ENCODE data around the gene NBAS. TPM values are rescaled to one million over a fixed set of nuclear protein-coding genes. Genes with fewer than 3 reads are reported as not detected.

Gene NBAS
- polyA plus RNA-seq, 2 of the 4 experiments (the other 2 are of a cell fraction), result 16.7 to 34.9 TPM

DNA sequence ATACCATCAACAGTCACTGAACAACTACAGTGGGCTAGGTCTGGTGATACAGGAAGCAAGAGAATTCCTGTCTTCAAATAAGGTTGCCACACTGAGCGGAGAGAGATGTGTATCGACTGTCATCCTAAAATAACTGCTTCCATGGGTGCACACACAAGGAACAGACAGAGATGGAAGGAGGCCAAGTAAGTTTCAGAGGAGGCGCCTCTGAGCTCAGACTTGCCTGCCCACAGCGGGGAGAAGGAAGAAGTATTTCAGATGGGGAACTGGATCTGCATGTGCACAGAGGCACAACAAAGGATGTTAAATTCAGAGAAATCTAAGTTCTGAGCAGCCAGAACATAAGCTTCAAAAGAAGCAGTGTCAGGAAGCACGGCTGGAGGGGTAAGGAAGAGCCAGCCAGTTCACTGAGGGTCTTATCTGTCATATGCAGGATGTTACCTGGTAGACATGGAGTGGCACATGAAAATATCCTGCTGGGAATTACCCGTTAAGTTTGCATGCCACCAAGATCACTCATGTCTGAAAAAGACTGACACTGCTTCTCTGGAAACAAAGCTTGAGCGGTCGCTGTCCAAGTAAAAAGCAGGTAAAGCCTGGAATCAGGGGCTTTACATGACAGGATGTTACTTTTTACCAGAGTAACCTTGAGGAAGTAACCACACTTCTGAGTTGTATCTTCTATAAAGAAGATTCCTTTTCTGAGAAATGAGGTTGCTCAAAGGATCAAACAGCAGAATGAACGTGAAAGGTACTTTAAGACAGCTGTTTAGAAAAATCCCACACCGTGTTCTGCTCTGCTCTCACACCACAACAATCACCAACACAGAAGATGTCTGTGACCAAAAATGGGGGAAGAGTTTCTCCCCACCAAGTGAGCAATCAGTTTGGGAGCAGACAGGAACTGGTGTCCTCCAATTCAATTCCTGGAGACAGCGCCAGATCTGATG lies 260.2 kb downstream of the NBAS start:
- TF ChIP-seq RNF2 (IDR thresholded peaks at IDR 0.05; ENCODE audit: borderline replicate concordance, low read depth), result no peak
- TF ChIP-seq MYC (IDR thresholded peaks at IDR 0.05; ENCODE audit: borderline replicate concordance, low read length), result no peak
- no peak for TF ChIP-seq EHMT2 (IDR thresholded peaks at IDR 0.05; ENCODE audit: low read depth)
- TF ChIP-seq, protein P1, sequence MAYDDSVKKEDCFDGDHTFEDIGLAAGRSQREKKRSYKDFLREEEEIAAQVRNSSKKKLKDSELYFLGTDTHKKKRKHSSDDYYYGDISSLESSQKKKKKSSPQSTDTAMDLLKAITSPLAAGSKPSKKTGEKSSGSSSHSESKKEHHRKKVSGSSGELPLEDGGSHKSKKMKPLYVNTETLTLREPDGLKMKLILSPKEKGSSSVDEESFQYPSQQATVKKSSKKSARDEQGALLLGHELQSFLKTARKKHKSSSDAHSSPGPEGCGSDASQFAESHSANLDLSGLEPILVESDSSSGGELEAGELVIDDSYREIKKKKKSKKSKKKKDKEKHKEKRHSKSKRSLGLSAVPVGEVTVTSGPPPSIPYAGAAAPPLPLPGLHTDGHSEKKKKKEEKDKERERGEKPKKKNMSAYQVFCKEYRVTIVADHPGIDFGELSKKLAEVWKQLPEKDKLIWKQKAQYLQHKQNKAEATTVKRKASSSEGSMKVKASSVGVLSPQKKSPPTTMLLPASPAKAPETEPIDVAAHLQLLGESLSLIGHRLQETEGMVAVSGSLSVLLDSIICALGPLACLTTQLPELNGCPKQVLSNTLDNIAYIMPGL (CRISPR knock-in tag; IDR thresholded peaks at IDR 0.05; ENCODE audit: borderline replicate concordance), result no peak
- no peak for TF ChIP-seq SMC3 (IDR thresholded peaks at IDR 0.05)
- TF ChIP-seq, protein P2, sequence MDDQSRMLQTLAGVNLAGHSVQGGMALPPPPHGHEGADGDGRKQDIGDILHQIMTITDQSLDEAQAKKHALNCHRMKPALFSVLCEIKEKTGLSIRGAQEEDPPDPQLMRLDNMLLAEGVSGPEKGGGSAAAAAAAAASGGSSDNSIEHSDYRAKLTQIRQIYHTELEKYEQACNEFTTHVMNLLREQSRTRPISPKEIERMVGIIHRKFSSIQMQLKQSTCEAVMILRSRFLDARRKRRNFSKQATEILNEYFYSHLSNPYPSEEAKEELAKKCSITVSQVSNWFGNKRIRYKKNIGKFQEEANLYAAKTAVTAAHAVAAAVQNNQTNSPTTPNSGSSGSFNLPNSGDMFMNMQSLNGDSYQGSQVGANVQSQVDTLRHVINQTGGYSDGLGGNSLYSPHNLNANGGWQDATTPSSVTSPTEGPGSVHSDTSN (IDR thresholded peaks at IDR 0.05), result no peak
- TF ChIP-seq NFE2L2 (conservative IDR thresholded peaks at IDR 0.05; ENCODE audit: low read length), result no peak
- TF ChIP-seq GATA3 (IDR thresholded peaks at IDR 0.05; ENCODE audit: borderline replicate concordance), result no peak
- no peak for TF ChIP-seq POLR2A (IDR thresholded peaks at IDR 0.05; ENCODE audit: low read length)
- FAIRE-seq (no peak), DNase-seq (ENCODE audit: low read depth in 1 of 2, low spot score in 1 of 2) (no peak), ATAC-seq (no peak)
- Histone ChIP-seq H3K4me3 (no peak overlapping the region), H3K9me3 (no peaks in the 10 kb centered on the region), H3K4me2 (no peak overlapping the region), H3K4me1 (no peaks in the 10 kb centered on the region), H3K27ac (no peak overlapping the region)
- POLR2A ChIA-PET, result no interaction called here
- CTCF ChIA-PET, result no interaction called here
- WGBS (ENCODE audit: missing lambda C conversion rate), result 91% methylated on average over 11 of the region's 11 CpGs

DNA sequence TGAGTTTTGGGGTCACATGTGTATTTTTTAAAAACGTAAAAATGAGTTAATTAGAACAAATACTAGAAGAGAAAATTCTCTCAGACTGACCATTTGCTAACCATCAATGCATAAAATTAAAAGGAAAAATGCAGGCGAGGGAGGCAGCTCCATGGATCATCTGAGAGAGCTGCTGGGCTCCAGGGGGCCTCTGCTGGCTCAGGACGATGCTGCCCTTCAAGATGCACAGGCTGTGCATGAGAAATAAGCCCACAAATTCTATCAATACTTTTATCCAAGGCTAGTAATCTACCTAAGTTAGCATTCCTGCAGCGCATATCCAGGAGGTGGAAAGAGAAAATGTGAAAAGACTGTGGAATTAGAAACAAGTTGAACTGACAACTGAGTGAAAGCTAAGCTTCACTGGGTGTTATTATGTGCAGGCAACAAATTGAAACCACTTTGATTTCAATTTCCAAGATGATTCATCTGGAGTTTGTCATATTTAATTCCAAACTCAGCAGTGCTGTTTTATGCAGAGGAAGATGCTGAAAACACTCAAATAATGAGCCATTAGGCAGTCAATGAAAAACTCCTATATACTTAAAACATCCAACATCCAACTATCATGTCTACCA lies 261.1 kb downstream of the NBAS start:
- H3K9me3 ChIP-seq, result no peaks in the 10 kb centered on the region
- no peak for FAIRE-seq
- H3K27ac ChIP-seq, result no peak overlapping the region
- H3K4me1 ChIP-seq, result no peaks in the 10 kb centered on the region
- WGBS (ENCODE audit: missing lambda C conversion rate), result 79% methylated on average over 4 of the region's 4 CpGs
- H3K4me2 ChIP-seq, result no peak overlapping the region
- CTCF ChIA-PET, result no interaction called here
- TF ChIP-seq, protein P3, sequence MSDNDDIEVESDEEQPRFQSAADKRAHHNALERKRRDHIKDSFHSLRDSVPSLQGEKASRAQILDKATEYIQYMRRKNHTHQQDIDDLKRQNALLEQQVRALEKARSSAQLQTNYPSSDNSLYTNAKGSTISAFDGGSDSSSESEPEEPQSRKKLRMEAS (IDR thresholded peaks at IDR 0.05), result no peak
- TF ChIP-seq ZFP36 (IDR thresholded peaks at IDR 0.05; ENCODE audit: borderline replicate concordance, partially characterized antibody), result no peak
- no peak for TF ChIP-seq EHF (CRISPR knock-in tag; IDR thresholded peaks at IDR 0.05)
- no peak overlapping the region for H3K4me3 ChIP-seq
- ATAC-seq, result no peak
- POLR2A ChIA-PET, result no interaction called here
- DNase-seq (ENCODE audit: low read depth in 1 of 2, low spot score in 1 of 2), result no peak

DNA sequence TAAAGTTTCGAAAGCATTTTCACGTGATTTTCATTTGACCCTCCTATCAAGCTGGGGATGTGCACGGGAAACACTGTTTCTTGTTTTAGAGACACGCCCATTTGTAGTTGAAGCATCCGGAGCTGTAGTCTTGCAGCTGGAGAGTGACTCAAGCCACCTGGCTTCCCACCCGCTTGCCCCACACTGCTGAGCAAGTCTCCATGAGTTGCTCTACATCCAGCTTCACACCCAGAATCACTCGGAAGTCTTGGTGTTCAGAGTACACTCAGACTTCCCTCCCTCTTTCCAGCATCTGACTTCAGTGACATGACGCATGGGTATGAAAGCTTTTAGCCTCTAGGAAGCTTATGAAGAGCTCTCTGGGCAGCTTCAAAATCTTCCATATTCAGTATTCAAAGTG lies 262.4 kb downstream of the NBAS start:
- POLR2A ChIA-PET, result no interaction called here
- no peak for DNase-seq (ENCODE audit: low read depth in 1 of 2, low spot score in 1 of 2)
- Histone ChIP-seq H3K4me3 (no peak overlapping the region), H3K9me3 (no peaks in the 10 kb centered on the region), H3K4me1 (no peaks in the 10 kb centered on the region), H3K4me2 (no peak overlapping the region), H3K27ac (no peak overlapping the region)
- WGBS (ENCODE audit: missing lambda C conversion rate), result 92% methylated on average over 8 of the region's 8 CpGs
- TF ChIP-seq ZNF302 (CRISPR knock-in tag; IDR thresholded peaks at IDR 0.05), result no peak
- no peak for TF ChIP-seq CBX2 (IDR thresholded peaks at IDR 0.05; ENCODE audit: borderline replicate concordance, low read depth)
- no peak for TF ChIP-seq ESRRA (IDR thresholded peaks at IDR 0.05; ENCODE audit: borderline replicate concordance, low read length)
- TF ChIP-seq RAD21 (conservative IDR thresholded peaks at IDR 0.05 in 1 of 2, IDR thresholded peaks at IDR 0.05 in 1 of 2), result no peak
- TF ChIP-seq, protein P4, sequence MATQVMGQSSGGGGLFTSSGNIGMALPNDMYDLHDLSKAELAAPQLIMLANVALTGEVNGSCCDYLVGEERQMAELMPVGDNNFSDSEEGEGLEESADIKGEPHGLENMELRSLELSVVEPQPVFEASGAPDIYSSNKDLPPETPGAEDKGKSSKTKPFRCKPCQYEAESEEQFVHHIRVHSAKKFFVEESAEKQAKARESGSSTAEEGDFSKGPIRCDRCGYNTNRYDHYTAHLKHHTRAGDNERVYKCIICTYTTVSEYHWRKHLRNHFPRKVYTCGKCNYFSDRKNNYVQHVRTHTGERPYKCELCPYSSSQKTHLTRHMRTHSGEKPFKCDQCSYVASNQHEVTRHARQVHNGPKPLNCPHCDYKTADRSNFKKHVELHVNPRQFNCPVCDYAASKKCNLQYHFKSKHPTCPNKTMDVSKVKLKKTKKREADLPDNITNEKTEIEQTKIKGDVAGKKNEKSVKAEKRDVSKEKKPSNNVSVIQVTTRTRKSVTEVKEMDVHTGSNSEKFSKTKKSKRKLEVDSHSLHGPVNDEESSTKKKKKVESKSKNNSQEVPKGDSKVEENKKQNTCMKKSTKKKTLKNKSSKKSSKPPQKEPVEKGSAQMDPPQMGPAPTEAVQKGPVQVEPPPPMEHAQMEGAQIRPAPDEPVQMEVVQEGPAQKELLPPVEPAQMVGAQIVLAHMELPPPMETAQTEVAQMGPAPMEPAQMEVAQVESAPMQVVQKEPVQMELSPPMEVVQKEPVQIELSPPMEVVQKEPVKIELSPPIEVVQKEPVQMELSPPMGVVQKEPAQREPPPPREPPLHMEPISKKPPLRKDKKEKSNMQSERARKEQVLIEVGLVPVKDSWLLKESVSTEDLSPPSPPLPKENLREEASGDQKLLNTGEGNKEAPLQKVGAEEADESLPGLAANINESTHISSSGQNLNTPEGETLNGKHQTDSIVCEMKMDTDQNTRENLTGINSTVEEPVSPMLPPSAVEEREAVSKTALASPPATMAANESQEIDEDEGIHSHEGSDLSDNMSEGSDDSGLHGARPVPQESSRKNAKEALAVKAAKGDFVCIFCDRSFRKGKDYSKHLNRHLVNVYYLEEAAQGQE (IDR thresholded peaks at IDR 0.05), result no peak
- ATAC-seq, result no peak
- no peak for FAIRE-seq
- CTCF ChIA-PET, result interaction anchor here (0.6 kb wide), 2 partner anchors 8 to 171 kb away, joined by 3 read pairs; no protein-coding TSS in a partner anchor

Measured in A549 (cell line).